ENCODE data around the gene ARSK. TPM values are rescaled to one million over a fixed set of nuclear protein-coding genes. Genes with fewer than 3 reads are reported as not detected.

ARSK gene
- total and polyA plus RNA-seq, 2 experiments from 2014 or later = 23.2 to 40.8 TPM

GRCh38 chr5:95519151-95519550 lies 35.8 kb upstream of the ARSK start:
- H3K4me3 ChIP-seq = no peak overlapping the region
- peaks cover 8% of the 10 kb centered on the region; the same call in 1 of the 2 replicates for H3K36me3 ChIP-seq (ENCODE audit: insufficient read depth)
- H3F3A ChIP-seq (replicated peaks; ENCODE audit: low read depth) = no peaks in the 10 kb centered on the region
- H2AFZ ChIP-seq = no peak overlapping the region
- no peaks in the 10 kb centered on the region for H3K79me2 ChIP-seq (replicated peaks; ENCODE audit: insufficient read depth)
- H3K4me2 ChIP-seq = no peak overlapping the region
- H3K27ac ChIP-seq (ENCODE audit: low read depth) = no peak overlapping the region
- H3K9me2 ChIP-seq (ENCODE audit: insufficient read depth) = no peaks in the 10 kb centered on the region
- no peaks in the 10 kb centered on the region; the same call in 1 of the 2 replicates for H4K20me1 ChIP-seq (replicated peaks; ENCODE audit: insufficient read depth)
- Mint-ChIP-seq H3K4me1 (no peaks in the 10 kb centered on the region), H3K9me3 (no peaks in the 10 kb centered on the region), H3K4me3 (no peak overlapping the region), H3K36me3 (ENCODE audit: low read depth) (peaks cover 29% of the 10 kb centered on the region), H3K27me3 (ENCODE audit: insufficient read depth, low read depth, poor library complexity) (no peaks in the 10 kb centered on the region), H3K27ac (no peak overlapping the region)
- no peak for ATAC-seq
- H3K27me3 ChIP-seq (ENCODE audit: insufficient read depth) = no peaks in the 10 kb centered on the region
- TF ChIP-seq JUNB (IDR thresholded peaks at IDR 0.05; ENCODE audit: unreplicated experiment) = no peak
- no peak for TF ChIP-seq CREB1 (CRISPR knock-in tag; IDR thresholded peaks at IDR 0.05; ENCODE audit: low read depth)
- TF ChIP-seq EZH2 (IDR thresholded peaks at IDR 0.05; ENCODE audit: low read depth, unreplicated experiment) = no peak
- TF ChIP-seq, protein P1, sequence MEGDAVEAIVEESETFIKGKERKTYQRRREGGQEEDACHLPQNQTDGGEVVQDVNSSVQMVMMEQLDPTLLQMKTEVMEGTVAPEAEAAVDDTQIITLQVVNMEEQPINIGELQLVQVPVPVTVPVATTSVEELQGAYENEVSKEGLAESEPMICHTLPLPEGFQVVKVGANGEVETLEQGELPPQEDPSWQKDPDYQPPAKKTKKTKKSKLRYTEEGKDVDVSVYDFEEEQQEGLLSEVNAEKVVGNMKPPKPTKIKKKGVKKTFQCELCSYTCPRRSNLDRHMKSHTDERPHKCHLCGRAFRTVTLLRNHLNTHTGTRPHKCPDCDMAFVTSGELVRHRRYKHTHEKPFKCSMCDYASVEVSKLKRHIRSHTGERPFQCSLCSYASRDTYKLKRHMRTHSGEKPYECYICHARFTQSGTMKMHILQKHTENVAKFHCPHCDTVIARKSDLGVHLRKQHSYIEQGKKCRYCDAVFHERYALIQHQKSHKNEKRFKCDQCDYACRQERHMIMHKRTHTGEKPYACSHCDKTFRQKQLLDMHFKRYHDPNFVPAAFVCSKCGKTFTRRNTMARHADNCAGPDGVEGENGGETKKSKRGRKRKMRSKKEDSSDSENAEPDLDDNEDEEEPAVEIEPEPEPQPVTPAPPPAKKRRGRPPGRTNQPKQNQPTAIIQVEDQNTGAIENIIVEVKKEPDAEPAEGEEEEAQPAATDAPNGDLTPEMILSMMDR (conservative IDR thresholded peaks at IDR 0.05; ENCODE audit: low read depth in 2 of 2) = no peak
- no peak for TF ChIP-seq ETS1 (IDR thresholded peaks at IDR 0.05)
- TF ChIP-seq EZH2phosphoT487 (IDR thresholded peaks at IDR 0.05; ENCODE audit: unreplicated experiment) = no peak
- TF ChIP-seq, protein P2, sequence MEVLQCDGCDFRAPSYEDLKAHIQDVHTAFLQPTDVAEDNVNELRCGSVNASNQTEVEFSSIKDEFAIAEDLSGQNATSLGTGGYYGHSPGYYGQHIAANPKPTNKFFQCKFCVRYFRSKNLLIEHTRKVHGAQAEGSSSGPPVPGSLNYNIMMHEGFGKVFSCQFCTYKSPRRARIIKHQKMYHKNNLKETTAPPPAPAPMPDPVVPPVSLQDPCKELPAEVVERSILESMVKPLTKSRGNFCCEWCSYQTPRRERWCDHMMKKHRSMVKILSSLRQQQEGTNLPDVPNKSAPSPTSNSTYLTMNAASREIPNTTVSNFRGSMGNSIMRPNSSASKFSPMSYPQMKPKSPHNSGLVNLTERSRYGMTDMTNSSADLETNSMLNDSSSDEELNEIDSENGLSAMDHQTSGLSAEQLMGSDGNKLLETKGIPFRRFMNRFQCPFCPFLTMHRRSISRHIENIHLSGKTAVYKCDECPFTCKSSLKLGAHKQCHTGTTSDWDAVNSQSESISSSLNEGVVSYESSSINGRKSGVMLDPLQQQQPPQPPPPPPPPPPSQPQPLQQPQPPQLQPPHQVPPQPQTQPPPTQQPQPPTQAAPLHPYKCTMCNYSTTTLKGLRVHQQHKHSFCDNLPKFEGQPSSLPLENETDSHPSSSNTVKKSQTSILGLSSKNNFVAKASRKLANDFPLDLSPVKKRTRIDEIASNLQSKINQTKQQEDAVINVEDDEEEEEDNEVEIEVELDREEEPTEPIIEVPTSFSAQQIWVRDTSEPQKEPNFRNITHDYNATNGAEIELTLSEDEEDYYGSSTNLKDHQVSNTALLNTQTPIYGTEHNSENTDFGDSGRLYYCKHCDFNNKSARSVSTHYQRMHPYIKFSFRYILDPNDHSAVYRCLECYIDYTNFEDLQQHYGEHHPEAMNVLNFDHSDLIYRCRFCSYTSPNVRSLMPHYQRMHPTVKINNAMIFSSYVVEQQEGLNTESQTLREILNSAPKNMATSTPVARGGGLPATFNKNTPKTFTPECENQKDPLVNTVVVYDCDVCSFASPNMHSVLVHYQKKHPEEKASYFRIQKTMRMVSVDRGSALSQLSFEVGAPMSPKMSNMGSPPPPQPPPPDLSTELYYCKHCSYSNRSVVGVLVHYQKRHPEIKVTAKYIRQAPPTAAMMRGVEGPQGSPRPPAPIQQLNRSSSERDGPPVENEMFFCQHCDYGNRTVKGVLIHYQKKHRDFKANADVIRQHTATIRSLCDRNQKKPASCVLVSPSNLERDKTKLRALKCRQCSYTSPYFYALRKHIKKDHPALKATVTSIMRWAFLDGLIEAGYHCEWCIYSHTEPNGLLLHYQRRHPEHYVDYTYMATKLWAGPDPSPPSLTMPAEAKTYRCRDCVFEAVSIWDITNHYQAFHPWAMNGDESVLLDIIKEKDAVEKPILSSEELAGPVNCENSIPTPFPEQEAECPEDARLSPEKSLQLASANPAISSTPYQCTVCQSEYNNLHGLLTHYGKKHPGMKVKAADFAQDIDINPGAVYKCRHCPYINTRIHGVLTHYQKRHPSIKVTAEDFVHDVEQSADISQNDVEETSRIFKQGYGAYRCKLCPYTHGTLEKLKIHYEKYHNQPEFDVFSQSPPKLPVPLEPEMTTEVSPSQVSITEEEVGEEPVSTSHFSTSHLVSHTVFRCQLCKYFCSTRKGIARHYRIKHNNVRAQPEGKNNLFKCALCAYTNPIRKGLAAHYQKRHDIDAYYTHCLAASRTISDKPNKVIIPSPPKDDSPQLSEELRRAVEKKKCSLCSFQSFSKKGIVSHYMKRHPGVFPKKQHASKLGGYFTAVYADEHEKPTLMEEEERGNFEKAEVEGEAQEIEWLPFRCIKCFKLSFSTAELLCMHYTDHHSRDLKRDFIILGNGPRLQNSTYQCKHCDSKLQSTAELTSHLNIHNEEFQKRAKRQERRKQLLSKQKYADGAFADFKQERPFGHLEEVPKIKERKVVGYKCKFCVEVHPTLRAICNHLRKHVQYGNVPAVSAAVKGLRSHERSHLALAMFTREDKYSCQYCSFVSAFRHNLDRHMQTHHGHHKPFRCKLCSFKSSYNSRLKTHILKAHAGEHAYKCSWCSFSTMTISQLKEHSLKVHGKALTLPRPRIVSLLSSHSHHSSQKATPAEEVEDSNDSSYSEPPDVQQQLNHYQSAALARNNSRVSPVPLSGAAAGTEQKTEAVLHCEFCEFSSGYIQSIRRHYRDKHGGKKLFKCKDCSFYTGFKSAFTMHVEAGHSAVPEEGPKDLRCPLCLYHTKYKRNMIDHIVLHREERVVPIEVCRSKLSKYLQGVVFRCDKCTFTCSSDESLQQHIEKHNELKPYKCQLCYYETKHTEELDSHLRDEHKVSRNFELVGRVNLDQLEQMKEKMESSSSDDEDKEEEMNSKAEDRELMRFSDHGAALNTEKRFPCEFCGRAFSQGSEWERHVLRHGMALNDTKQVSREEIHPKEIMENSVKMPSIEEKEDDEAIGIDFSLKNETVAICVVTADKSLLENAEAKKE (CRISPR knock-in tag; IDR thresholded peaks at IDR 0.05) = no peak
- no peak for TF ChIP-seq POLR2AphosphoS5 (IDR thresholded peaks at IDR 0.05; ENCODE audit: low read depth)
- TF ChIP-seq NANOG (IDR thresholded peaks at IDR 0.05; ENCODE audit: borderline replicate concordance) = no peak
- TF ChIP-seq ZNF331 (CRISPR knock-in tag; IDR thresholded peaks at IDR 0.05; ENCODE audit: low read depth) = no peak
- TF ChIP-seq ZNF114 (CRISPR knock-in tag; IDR thresholded peaks at IDR 0.05) = no peak
- TF ChIP-seq STAT1 (IDR thresholded peaks at IDR 0.05; ENCODE audit: unreplicated experiment) = no peak
- TF ChIP-seq, protein P3, sequence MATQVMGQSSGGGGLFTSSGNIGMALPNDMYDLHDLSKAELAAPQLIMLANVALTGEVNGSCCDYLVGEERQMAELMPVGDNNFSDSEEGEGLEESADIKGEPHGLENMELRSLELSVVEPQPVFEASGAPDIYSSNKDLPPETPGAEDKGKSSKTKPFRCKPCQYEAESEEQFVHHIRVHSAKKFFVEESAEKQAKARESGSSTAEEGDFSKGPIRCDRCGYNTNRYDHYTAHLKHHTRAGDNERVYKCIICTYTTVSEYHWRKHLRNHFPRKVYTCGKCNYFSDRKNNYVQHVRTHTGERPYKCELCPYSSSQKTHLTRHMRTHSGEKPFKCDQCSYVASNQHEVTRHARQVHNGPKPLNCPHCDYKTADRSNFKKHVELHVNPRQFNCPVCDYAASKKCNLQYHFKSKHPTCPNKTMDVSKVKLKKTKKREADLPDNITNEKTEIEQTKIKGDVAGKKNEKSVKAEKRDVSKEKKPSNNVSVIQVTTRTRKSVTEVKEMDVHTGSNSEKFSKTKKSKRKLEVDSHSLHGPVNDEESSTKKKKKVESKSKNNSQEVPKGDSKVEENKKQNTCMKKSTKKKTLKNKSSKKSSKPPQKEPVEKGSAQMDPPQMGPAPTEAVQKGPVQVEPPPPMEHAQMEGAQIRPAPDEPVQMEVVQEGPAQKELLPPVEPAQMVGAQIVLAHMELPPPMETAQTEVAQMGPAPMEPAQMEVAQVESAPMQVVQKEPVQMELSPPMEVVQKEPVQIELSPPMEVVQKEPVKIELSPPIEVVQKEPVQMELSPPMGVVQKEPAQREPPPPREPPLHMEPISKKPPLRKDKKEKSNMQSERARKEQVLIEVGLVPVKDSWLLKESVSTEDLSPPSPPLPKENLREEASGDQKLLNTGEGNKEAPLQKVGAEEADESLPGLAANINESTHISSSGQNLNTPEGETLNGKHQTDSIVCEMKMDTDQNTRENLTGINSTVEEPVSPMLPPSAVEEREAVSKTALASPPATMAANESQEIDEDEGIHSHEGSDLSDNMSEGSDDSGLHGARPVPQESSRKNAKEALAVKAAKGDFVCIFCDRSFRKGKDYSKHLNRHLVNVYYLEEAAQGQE (IDR thresholded peaks at IDR 0.05; ENCODE audit: unreplicated experiment) = no peak
- no peaks in the 10 kb centered on the region for H3K4me1 ChIP-seq (ENCODE audit: insufficient read depth)
- no peak for DNase-seq (ENCODE audit: low spot score)

Data from GM23338 (cell line).